Daoy (cell line): Measurements from ENCODE around the gene EAF2. TPM values are rescaled to one million over a fixed set of nuclear protein-coding genes. Genes with fewer than 3 reads are reported as not detected.
A peak's percentile ranks its signal among the peaks of the same experiment; 100 is the strongest.
"Not testable (repeated sequence)": the region's sequence is repeated elsewhere in the genome, so short reads cannot be mapped to it uniquely, and the experiment has no call there.

Source experiments
- DNase-seq: peaks from one replicate; pipeline ENCODE4 v3.0.0-alpha.2; 2015; ENCODE audit warnings: low read depth
- total RNA-seq: library from RNA; depleted of rRNA; stranded (reverse); fragments of >200 nt; shearing (Covaris generic); gene quantifications from 2 replicates; pipeline ENCODE4 v1.2.3, GENCODE V29; 2014; rRNA removed

The EAF2 gene
- 11.3 and 23.3 TPM in 2 replicates for total RNA-seq

DNA sequence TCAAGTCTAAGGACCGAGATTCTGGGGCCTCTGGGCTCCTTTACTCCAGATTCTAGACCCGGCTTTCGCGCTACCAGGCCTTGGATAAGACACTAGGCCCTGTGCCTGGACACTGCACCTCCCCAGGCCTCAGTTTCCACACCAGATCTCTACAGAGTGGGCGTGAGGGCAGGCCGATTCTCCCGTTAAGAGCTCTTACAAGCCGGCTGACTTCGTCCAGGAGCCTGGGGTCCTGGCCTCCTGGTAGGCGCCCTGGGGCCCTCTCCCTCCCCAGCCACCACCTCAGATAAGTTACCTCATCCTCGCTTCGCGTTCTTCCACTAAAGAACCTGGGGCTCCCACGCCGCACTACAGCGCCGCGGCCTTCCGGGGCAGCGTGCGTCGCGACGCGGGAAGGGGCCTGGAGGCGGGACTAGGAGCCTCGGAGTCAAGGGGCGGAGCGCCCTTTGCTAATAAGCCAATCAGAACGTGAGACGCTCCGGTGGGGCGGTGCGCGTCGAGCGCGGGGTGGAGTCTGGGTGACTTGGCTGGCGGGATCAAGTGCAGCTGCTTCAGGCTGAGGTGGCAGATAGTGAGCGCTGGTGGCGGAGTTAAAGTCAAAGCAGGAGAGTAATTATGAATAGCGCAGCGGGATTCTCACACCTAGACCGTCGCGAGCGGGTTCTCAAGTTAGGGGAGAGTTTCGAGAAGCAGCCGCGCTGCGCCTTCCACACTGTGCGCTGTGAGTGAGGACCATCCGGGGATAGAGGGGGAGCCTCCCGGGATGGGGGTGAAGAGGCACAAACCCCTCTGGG is at the start of gene EAF2, which contains the start of gene IQCB1:
Gene EAF2 (plus strand): TSS at position 539 of the 794 bp plus-strand sequence. CDS start 77 bp downstream, at position 616.
Gene IQCB1 (minus strand): TSS at position 390 of the 794 bp plus-strand sequence. CDS start 6,100 bp downstream, outside the sequence.
- peak; percentile 97 for DNase-seq

DNA sequence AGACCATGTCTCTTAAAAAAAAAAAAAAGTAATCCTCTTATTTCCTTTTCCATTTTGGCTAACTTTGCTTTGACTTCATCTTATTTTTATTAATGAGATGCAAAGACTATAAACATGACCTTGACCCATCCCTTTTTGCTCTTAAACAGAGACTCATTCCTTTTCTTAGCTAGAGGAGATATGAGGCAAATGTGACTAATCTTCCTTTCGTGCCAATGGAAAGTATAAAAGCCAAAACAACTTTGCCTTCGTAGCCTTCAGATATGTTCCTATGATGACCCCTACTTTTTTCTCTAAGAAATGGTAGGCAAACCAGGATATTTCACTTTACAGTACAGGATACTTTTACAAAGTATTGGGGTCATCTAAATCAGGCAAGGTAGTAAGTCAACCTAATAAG is 48.5 kb upstream of the EAF2 start:
- no peak for DNase-seq

DNA sequence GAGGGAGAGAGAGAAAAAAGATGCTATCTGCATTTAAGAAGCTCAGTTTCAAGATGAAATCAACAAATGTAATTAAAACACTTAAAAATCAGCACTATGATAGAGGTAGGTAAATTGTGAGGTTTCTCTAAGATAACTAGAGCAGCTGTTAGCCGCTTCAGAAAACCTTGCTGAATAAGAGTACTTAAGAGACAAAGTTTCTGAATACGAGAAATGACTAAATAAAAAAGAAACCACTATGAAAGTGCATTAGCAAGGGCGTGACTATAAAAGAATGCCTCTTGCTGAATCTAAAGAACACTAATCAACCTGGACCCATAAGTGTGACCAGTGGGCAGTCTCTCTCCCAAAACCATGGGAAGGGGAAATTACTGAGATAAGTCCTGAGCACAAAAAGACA is 41.9 kb upstream of the EAF2 start:
- no peak for DNase-seq

DNA sequence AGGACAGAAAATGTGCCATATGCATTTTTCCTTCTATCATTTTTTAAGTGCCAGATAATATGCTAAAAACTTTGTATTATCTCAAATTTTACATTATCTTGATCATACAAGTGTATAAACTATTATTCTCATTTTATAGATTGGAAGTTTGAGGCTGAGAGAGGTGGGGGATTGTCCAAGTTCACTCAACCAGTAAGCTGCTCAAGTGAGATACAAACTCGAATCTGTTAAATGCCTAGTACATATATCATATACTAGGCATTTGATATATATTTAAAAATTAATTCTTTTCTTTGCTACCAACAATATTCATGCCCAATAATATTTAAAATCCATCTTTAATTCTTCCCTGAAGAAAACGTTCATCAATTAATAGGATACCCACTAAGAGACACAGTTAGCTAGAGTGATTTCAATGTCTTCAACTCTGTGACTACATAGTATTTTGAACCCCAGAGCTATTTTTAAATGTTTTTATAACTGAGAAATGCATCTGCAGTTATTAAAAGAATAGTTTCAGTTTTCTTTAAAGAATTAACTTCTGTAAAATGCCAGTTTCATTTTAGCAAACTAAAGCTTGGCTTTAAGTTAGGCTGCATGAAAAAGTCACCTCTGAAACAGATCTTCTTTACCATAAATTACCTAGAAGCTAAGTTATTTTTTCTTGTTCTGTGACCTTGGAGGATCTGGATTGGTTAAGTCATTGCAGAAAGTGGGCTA is 40.6 kb upstream of the EAF2 start:
- DNase-seq: no peak

DNA sequence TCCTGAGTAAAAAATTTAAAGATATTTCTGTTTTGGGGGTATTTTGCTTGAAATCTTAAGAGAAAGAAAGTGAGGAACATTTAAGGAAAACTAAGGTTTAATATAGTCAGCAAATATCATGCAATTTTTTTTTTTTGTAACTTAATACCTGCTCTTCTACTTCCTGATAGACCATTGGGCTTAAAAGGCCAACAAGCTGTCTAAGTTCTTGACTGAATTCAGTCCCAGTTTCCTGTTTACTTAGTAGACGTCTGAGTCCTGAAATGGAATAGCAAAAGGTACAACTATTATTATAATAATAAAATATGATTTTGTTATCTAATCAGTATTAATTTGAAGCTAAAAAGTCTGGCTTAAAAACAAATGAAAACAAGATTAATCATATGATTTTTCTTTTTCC is 38.0 kb upstream of the EAF2 start:
- no peak for DNase-seq

DNA sequence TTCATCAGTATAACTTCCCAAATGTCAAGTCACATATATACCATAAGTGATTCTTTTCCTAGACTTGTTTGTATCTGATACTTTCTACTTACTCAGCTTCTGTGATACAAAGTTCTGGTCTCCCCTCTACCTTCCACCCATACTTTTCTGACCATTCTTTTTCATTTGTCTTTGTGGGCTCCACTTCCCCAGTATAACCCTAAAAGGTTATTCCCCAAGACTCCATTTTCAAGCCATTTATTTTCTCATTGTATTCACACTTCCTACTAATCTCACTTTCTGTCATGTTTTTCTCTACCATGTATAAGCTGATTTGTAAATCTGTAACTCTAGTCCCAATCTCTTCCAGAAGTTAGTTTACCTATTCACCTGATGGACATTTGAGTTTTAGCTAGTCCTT is 34.1 kb upstream of the EAF2 start:
- DNase-seq: no peak

DNA sequence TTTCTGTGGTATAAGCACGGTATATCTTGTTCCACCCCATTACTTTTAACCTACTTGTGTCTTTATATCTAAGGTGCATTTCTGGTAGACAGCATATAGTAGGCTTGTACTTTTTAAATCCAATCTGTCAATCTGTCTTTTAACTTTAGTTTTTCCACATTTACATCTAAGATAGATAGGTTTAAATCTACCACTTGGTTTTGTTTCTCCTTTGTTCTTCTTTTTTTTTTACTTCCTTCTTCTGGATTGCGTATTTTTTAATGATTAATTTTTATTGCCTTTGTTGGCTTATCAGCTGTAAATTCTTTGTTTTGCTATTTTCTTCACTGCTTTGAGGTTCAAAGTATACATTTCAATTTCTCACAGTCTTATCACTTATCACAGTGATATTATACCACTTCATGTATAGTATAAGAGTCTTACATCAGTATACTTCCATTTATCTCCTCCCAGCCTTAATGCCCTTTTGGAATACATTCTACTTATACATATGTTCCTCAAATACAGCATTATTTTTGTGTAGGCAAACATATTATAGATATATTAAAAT is 31.2 kb upstream of the EAF2 start:
- DNase-seq: no peak

DNA sequence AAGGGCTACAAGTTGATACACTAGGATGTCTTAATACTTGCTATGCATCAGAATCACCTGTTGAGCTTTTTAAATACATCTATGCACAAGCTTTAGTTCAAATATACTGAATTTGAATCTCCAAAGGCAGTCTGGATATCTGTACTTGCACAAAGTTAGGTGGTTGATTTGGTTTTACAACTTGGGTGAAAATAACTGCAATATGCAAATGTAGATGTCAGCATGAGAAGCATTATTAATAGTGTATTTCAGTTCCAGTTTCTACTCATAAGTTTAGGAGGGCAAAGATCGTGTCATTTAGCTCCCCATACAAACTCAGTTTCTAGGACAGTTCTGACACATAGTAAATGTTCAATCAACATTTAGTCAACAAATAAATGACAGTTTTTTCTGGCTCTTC is 25.8 kb upstream of the EAF2 start:
- DNase-seq: no peak

DNA sequence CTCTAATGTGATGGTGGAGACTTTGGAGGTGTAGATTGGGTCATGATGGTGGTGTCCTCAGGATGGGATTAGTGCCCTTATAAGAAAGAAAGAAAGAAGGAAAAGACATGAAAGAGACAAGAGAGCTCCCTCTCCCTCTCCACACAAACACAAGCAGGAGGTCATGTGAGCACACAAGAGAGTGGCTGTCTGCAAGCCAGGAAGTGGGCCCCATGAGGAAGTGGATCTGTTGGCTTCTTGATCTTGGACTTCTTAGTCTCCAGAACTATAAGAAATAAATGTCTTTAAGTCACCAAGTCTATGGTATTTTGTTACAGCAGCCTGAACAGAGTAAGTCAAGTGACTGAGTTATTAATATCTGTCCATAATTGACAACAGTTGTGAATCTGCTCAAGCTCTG is 17.3 kb upstream of the EAF2 start:
- no peak for DNase-seq

DNA sequence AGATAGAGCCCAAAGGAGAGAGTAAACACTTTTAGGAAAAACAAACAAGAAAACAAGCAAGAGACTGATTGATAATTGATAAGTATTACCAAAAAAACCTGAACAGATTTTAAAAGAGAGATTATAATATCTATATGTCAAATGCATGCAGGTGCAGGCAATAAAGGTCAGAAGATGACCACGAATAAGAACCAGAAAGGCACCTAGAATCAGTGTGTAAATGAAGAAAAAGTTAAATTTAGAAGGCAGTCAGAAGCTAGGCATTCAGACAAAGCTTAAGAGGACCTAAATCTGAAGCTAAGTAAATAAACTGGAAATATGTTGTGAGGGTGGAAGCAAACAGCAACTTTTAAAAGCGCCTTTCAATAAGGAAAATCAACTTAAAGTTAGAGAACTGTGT is 16.4 kb upstream of the EAF2 start:
- DNase-seq: no peak

DNA sequence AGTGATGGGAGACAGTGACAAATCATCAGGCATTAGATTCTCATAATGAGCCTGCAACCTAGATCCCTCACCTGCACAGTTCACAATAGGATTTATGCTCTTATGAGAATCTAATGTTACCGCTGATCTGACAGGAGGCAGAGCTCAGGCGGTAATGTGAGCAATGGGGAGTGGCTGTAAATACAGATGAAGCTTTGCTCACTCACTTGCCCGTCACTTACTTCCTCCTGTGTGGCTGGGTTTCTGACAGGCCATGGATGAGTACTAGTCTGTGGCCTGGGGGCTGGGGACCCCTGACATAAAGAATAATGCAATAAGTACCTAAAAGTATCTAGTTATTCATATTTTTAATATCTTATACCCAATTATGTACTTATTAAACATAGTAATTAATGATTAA is 15.8 kb upstream of the EAF2 start:
- no peak for DNase-seq

DNA sequence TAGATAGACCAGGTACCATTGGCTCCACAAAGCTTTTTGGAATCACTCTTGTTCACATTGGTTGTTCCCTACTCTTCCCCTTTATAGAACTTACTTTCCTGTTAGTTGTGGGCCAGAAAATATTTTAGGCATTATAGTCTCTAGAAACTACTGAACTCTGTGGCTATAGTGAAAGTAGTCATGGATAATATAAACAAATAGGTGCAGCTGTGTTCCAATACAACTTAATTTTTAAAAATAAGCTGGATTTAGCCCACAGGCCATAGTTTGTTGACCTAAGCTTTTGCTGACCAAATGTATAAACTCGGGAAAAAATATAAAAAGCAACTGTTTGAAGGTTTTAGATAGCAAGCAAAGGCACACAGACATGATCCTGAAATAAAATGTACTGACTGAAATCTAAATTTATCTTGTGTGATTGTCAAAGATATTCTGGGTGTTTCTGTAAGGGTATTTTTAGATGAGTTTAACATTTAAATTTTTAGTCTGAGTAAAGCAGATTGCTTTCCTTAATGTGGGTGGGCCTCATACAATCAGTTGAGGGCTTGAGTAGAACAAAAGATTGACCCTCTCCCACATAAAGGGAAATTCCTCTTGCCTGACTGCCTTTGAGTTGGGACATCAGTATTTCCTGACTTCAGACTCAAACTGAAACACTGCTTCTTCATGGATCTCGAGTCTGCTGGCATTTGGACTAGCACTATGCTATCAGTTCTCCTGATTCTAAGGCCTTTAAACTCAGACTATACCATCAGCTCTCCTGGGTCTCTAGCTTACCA is 13.4 kb upstream of the EAF2 start:
- DNase-seq: no peak

DNA sequence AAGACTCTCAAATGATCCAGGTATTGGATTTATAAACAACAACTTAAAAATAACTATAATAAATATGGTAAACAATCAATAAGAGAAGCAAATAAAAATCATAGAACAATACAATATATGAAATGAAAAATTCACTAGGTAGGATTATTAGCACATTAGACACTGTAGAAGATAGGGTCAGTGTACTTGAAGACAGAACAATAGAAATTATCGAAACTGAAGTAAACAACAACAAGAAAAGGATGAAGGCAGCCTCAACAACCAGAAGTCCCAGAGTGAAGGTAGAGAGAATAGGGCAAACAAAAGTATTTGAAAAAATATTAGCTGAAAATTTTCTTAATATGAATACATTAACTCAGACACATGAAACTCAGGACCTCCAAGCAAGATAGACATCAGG is 12.0 kb upstream of the EAF2 start:
- DNase-seq: no peak

DNA sequence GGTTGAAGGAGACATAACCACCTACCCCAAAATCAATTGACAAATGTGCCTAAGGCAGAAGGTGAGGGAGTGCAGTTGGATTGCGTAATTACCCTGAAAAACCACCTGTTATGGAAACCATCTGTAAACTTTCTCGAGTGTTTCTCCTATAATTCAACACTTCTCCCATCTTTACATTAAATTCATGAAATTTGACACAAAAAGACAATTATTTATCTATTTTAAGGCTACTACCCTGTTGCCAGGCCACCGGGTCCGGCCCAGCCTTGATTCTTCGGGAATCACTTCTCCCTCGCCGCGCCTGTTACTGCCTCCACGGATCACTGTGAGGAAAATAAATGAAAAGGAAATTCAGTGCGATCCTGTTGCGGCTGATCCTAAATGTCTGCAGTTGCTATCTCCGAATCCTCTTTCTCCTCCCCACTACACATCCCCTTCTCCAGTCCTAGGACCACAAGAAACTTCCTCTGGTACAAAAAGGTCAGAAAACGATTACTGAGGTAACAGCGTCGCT is 795 bp upstream of the EAF2 start:
- DNase-seq: no peak

DNA sequence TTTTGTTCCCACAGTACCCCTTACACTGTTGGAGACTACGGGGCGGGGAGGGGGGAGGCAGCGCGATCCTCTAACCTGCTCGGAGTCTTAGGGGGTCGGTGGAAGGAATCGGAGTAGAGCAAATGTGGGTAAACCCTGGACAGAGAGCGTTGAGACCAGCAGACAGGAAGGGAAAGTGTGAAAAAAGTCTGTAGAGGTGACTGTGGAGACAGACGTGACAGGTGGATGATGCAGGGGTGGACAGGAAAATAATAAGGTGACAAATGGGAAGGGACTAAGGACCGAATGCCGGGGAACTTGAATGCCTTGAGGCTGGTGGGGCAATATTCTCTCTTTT is 424 bp downstream of the EAF2 start:
- no peak for DNase-seq

DNA sequence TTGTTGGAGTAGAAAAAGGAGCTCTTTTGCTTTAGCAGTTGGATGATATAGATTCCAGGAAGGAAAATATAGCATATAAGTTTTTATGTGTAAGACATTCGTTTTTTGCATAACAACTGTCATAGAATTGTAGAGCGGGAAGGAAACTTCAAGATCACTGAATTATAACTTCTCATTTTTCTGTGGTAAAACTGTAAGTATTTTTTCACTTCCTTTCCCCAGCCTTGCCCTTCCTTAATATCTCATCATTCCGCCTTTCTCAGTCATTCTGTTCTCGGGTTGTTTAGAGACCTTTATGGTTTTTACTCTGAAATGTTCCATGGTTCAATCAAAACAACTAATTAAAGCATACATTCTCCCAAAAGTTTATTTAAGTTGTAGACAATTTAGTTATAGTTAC is 1.1 kb downstream of the EAF2 start:
- DNase-seq: no peak

DNA sequence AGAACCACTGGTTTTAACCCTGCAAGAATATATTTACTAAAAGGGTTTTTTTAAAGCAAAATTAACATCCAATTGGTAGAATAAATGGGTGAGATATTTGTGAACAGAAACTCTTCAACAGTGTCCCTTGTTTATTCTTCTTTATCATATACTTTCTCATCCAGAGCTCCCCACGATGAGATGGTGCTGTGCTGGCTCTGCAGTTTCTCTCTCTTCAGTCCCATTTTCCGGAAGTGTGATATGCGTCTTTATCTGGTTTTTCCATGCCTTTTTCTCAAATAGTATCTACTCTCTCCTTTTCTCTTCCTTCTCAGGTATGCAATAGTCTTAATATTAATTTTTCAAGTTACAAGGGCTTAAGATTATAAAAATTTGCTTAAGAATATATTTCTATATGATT is 1.5 kb downstream of the EAF2 start:
- no peak for DNase-seq

DNA sequence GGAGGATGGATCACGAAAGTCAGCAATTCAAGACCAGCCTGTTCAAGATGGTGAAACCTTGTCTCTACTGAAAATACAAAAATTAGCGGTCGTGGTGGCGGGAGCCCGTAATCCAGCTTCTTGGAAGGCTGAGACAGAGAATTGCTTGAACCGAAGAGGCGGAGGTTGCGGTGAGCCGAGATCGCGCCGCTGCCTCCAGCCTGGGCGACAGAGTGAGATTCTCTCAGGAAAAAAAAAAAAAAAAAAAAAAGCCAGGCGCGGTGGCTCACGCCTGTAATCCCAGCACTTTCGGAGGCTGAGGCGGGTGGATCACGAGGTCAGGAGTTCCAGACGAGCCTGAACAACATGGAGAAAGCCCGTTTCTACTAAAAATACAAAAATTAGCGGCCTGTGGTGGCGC is 5.0 kb downstream of the EAF2 start:
- no peak for DNase-seq

DNA sequence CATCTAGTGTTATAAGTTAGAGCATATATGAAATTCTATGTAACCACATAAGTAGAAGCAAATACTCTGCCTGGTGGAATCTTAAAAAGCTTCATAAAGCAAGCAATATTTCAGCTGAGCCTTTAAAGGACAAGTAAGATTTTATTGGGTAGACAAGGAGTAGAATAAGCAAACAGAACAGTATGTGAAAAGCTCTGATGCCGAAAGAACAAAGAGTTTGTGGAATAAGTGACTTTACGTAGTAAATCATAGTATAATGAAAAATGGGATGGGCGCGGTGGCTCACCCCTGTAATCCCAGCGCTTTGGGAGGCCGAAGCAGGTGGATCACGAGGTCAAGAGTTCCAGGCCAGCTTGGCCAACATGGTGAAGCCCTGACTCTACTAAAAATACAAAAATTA is 9.9 kb downstream of the EAF2 start:
- no peak for DNase-seq

DNA sequence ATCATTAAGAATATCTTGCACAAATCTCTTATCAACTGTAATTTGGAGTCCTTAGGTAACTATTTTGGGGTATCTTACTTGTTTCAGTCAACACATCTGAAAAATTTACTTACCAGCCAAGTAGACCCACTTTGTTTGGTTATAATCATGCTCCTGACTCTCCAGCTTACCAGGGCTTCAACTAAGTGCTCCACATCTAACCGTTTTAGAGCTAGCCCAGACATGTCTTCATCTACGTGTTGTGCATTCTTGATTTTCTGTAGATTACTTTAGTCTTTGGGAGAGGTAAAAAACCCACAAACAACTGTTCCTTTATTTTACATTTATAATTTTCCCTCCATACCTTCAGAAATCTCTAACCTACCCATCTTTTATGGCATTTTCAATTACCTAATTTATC is 17.2 kb downstream of the EAF2 start:
- DNase-seq: no peak

DNA sequence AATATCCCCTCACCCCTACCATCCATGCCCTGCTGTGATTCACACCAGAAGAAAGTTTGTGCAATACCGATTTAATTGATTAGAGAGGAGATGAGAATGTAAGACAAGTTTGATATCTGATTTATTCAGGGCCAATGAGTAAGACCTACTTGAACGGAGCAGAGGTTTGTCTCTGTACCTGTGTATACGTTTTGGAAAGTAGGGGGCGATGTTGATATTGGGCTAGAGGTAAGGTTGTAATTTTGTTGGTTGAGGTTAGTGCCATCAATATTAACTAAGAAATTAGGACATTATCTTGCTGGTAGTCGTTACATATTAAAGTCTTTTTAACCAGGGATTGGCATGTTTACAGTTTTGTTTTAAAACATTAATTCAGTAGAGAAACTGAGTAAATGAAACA is 20.5 kb downstream of the EAF2 start:
- no peak for DNase-seq

DNA sequence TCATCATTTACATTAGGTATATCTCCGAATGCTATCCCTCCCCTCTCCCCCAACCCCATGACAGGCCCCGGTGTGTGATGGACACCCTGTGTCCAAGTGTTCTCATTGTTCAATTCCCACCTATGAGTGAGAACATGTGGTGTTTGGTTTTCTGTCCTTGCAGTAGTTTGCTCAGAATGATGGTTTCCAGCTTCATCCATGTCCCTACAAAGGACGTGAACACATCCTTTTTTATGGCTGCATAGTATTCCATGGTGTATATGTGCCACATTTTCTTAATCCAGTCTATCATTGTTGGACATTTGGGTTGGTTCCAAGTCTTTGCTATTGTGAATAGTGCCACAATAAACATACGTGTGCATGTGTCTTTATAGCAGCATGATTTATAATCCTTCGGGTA is 22.8 kb downstream of the EAF2 start:
- DNase-seq: not testable (repeated sequence)
